Retinal pigment epithelial cell (primary cell): Measurements from ENCODE around the gene PLCL2.

Experiments
- DNase-seq: peaks from one replicate; pipeline ENCODE4 v3.0.0-alpha.2; 2010; ENCODE audit warnings: low read depth
- H3K4me3 ChIP-seq: 2 replicates; pipeline ENCODE4 v1.5.1; 2011; ENCODE audit warnings: mild to moderate bottlenecking, low read length, control low read depth, moderate library complexity
- CTCF ChIP-seq: conservative IDR thresholded peaks from 2 replicates; pipeline ENCODE4 v1.5.1; 2011; ENCODE audit warnings: low read depth, low read length, control low read depth, inconsistent platforms

PLCL2 gene

GRCh38 chr3:16875876-16876550 is 8.7 kb upstream of the PLCL2 start:
- no peak for TF ChIP-seq CTCF
- no peak overlapping the region for H3K4me3 ChIP-seq

GRCh38 chr3:16877505-16877904 is 7.2 kb upstream of the PLCL2 start:
- TF ChIP-seq CTCF: no peak
- H3K4me3 ChIP-seq: no peak overlapping the region
- DNase-seq: no peak

More at GRCh38 chr3:16875876-16876550, 8.7 kb upstream of the PLCL2 start:
- no peak for DNase-seq

- TF ChIP-seq CTCF: no peak
- no peak for DNase-seq
- H3K4me3 ChIP-seq: no peak overlapping the region
Measured at GRCh38 chr3:16877911-16878310, 6.8 kb upstream of the PLCL2 start.

- no peak for DNase-seq
- H3K4me3 ChIP-seq: no peak overlapping the region
- TF ChIP-seq CTCF: no peak
Measured at GRCh38 chr3:16881896-16882630, 2.7 kb upstream of the PLCL2 start.

GRCh38 chr3:16883057-16883722 is 1.6 kb upstream of the PLCL2 start:
- TF ChIP-seq CTCF: no peak
- no peak overlapping the region for H3K4me3 ChIP-seq
- DNase-seq: no peak

GRCh38 chr3:16883723-16884083 is 1.1 kb upstream of the PLCL2 start:
- no peak for TF ChIP-seq CTCF
- no peak for DNase-seq
- no peak overlapping the region for H3K4me3 ChIP-seq
